ENCODE measurements around the gene ADPRHL1.

Gene ADPRHL1

GRCh38 chr13:113413898-113414282, 39.4 kb downstream of the ADPRHL1 start:
- no peak for DNase-seq

GRCh38 chr13:113413178-113413897, 40.0 kb downstream of the ADPRHL1 start:
- DNase-seq = no peak

- DNase-seq = no peak
Observed at GRCh38 chr13:113412440-113412839, 40.8 kb downstream of the ADPRHL1 start.

GRCh38 chr13:113411216-113412023, 41.9 kb downstream of the ADPRHL1 start:
- no peak for DNase-seq

GRCh38 chr13:113410472-113411201, 42.7 kb downstream of the ADPRHL1 start:
- no peak for DNase-seq

- no peak for DNase-seq
Observed at GRCh38 chr13:113408562-113408961, 44.7 kb downstream of the ADPRHL1 start.

GRCh38 chr13:113407531-113408393, 45.5 kb downstream of the ADPRHL1 start:
- DNase-seq = no peak

GRCh38 chr13:113407103-113407530, 46.2 kb downstream of the ADPRHL1 start:
- no peak for DNase-seq

GRCh38 chr13:113406321-113407102, 46.8 kb downstream of the ADPRHL1 start:
- DNase-seq = no peak

- DNase-seq = no peak
Observed at GRCh38 chr13:113405481-113406300, 47.6 kb downstream of the ADPRHL1 start.

- DNase-seq = no peak
Observed at GRCh38 chr13:113404723-113405471, 48.4 kb downstream of the ADPRHL1 start.

- DNase-seq = no peak
Observed at GRCh38 chr13:113404366-113404722, 48.9 kb downstream of the ADPRHL1 start.

- DNase-seq = no peak
Observed at GRCh38 chr13:113403255-113404104, 49.8 kb downstream of the ADPRHL1 start.

- no peak for DNase-seq
Observed at GRCh38 chr13:113402471-113403254, 50.6 kb downstream of the ADPRHL1 start.

- DNase-seq = no peak
Observed at GRCh38 chr13:113401452-113402415, 51.6 kb downstream of the ADPRHL1 start.

GRCh38 chr13:113400621-113401451, 52.5 kb downstream of the ADPRHL1 start:
- DNase-seq = no peak
